Endothelial cell of hepatic sinusoid (primary cell): Measurements from ENCODE around the gene MMAB.

ENCODE experiments used
- in situ Hi-C: cut with HindIII; loops from 2 replicates; pipeline ENCODE4 v1.10.0; 2017; ENCODE audit warnings: low sequenced_read_pairs

MMAB gene

DNA sequence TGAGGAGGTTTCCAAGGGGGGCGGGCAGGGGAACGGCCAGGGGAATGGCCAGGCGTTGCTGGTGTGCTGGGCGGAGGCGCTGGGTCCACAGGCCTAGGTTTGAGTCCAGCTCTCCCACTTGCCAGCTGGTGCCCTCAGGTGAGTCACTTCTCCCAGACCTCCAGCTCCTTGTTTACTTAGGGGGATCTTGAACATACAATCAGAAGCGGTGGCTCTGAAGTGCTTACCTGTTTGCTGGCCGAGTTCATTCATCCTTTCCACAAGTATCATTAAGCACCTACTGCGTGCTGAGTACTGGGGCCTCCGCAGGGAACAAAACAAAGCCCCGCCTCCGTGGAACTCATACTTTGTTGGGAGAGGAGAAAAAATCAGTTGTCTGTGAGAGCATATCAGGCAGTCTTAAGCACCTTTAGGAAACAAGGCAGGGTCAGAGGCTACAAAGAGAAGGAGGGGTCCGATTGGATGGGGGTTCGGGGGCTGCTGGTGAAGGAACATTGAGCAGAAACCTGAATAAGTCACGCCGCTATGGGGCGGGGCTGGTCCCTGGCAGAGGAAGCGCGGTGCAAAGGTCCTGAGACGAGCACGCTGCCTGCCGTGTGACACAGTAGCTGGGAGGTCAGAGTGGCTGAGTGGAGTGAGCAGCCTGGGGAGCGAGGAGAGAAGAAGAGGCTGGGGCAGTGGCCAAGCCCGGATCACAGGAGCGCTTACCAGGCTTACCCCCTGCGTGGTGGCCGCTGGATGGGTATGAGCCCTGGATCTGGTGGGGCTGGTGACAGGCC lies 15.3 kb upstream of the MMAB start:
- in situ Hi-C loops = no loop called here

DNA sequence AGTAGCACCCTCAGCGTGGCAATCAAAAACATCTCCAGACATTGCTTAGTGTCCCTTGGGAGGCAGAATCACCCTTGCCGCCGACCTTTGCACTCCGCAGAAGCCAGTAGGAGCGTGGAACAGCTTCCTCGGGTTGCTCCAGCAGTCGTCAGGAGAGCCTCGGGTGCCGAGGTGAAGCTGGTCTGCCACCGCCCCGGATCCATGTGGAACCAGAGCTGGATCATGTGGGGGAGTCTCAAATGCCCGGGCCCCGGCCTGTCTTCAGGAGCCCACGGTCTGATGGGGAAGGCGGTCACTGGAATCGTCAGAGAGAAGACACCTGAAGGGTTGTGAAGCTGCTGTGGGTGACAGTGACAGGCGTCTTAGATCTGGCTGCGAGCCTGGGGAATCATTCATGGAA lies 14.6 kb upstream of the MMAB start:
- in situ Hi-C loops = no loop called here

DNA sequence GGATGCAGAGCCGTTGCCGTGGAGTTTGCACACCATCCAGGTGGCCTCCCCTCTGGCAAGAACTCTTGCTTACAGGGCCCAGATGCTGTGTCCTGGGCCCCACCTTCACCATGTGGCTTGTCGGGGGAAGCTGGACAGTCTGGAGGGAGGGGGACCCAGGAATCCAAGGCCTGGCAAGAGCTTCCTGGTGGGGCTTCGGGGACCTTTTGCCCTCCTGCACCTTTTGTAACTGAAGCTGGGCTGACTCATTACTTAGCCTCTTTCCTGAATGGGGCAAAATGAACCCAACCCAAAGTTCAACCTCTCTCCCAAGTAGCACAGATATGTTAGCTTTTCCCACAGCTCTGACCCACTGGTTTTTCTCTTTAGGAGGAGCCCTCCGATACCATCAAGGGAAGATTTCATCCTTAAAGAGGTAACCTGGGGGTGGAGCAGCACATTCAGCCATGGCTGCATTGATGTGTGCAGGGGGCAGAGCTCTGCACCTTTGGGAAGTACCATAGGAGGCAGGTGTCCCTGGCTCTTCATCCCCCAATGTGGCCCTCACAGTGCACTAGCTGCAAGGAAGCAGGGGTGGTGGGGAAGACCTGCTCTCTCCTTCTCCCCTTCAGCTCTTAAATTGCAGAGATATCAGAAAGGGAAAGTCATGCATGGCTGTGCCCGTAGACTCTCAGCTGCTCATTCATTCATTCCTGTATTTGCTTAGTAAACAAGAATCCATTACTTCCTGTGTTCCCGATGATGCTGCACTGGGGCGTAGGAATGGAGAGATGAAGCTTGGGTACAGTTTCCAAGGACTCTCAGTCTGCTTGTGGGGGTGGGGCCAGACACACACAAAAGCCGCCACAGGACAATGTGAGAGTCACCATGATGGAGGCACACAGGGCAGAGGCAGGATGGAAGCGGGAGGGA lies 13.3 kb upstream of the MMAB start:
- in situ Hi-C loops = no loop called here

DNA sequence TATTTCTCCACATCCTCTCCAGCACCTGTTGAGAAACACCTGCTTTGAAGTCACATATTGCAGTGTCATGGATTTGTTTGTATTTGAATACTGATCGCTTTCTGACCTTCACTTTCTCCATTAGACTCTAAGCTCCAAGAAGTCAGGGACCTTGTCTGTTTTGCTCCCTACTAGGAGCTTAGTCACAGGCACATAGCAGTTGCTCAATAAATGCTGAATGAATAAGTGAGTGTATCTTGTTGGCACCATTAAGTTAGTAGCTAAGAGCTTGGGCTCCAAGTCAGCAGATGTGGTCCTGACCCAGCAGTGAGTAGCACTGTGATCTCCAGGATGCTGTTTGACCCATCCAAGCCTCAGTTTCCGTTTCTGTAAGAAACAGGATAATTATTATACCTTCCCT lies 10.4 kb upstream of the MMAB start:
- in situ Hi-C loops = no loop called here

DNA sequence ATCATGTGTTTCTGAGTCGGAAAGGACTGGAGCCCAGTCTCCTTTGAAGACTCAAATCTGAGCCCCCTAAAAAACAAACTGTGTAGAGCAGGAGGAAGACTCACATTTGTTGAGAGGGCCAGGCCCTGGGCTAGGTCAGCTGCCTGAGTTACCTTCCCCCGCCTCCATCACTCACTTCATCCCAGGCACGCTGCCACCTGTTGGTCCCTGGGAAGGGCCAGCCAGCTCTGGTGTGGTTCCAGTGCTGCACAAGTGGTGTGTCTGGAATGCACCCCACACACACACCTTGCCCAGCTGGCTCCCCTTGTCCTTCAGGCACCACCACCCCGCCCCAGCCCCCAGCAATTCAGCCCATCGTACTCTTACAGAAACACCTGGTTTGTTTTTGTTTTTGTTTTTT lies 9.3 kb upstream of the MMAB start:
- in situ Hi-C loops = no loop called here

GRCh38 chr12:109581856-109582255 lies 8.6 kb upstream of the MMAB start:
- in situ Hi-C loops = no loop called here

DNA sequence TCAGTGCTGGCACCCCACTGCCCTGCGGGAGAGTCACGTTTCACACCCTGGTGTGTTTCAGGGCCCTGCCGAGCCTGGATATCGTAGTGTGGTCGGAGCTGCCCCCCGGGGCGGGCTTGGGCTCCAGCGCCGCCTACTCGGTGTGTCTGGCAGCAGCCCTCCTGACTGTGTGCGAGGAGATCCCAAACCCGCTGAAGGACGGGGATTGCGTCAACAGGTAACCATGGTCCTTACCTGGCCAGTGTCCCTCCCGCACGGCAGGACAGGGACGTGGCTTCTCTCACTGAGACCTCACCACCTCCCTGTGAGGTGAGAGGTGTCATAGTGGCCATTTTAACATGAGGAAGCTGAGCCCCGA lies 8.0 kb upstream of the MMAB start:
- in situ Hi-C loops = no loop called here

GRCh38 chr12:109580684-109581333 lies 7.5 kb upstream of the MMAB start:
- in situ Hi-C loops = no loop called here

- in situ Hi-C loops = no loop called here
Measured at GRCh38 chr12:109580272-109580671, 7.0 kb upstream of the MMAB start.

DNA sequence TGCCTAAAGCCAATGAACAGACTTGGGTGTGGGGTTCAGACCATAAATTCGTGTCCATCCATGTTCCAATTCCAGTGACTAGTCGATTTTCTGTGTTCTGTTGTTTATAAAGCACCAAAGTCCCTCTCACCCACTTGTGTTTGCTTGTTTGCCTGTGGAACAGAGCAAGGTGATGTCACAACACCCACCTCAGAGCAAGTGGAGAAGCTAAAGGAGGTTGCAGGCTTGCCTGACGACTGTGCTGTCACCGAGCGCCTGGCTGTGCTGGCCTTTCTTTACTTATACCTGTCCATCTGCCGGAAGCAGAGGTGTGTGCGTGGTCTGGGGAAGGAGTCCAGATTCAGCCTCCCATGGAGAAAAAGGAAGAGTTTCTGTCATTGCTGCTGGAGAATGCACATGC lies 6.3 kb upstream of the MMAB start:
- in situ Hi-C loops = no loop called here

DNA sequence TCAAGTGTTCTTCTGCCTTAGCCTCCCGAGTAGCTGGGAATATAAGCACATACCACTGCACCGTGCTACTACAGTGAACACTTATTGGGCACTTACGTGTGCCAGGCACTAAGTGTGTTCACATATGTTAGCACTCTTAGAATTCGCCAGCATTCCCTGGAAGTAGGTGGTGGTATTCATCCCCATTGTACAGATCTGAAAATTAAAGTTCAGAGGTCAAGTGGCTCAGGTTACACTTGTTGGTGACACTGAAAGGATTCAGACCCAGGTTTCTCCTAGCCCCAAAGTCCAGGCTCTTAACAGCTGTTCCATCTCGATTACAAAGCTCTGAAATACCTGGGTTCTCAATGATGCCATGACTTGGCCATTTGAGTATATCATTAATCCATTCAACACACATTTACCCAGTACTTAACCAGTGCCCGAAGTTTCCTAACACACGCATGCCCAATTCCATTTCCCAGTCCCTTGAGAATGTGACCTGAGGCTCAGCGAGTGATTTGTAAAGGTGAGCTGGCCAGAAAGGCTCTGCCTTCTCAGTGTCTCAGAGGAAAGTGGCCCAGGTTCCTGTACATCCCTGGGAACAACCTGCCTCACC lies 5.1 kb upstream of the MMAB start:
- in situ Hi-C loops = no loop called here

DNA sequence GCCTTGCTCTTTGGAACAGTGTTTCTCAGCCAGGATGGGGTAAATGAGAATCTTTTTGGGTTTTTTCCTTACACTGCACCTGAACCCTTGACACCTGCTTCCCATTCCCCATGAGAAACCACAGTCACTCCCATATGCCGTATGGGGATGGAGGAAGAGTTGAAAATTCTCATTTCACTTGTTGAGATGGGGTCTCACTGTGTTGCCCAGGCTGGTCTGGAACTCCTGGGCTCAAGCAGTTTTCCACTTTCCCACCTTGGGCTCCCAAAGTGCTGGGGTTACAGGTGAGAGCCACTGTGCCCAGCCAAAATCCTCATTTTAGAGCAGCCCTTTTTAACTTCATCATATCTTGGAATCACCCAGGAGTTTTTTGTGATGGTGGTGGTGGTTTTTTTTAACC lies 4.0 kb upstream of the MMAB start:
- in situ Hi-C loops = no loop called here

GRCh38 chr12:109575683-109576082 lies 2.4 kb upstream of the MMAB start:
- in situ Hi-C loops = no loop called here

DNA sequence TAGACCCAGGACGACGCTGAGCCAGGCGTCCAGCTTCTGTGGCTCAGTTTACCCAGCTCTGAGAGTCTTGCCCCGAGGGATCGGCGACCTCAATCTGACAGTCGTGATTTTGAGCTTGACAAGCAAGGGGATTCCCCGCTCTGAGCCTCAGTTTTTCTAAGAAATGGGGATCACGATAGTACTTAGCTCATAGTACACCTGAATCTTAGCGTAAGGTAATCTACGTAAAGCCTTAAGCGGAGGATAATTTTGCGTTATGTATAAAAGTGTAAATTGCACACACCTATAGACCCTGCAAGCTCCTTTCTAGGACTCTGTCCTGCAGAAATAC lies 575 bp upstream of the MMAB start:
- in situ Hi-C loops = no loop called here

- in situ Hi-C loops = no loop called here
Measured at GRCh38 chr12:109572506-109572845, 828 bp downstream of the MMAB start.

DNA sequence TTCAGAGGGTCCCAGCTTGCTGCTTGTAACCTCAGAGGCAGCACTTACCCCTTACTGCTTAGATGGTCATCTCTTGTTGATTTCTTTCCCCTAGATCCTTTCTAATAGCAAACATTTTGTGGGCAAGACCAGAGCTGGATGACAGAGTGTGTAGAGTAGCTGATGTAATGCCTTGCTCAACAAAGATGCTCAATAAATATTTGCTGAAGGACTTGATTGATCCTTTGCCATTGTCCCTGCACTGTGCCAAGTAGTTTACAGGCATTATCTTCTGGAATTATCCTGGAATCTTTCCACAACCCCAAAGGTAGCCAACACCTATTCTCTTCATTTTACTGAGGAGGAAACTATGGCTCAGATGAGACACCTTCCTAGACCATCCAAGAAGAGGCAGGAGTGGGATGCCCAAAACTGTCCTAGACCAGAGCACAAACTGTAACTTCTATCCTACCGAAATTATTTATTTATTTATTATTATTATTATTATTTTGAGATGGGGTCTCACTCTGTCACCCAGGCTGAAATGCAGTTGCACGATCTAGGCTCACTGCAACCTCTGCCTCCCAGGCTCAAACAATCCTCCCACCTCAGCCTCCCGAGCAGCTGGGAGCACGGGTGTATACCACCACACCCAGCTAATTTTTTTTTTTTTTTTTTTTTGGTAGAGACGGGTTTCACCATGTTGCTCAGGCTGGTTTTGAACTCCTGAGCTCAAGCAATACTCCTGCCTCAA lies 1.4 kb downstream of the MMAB start:
- in situ Hi-C loops = no loop called here

- in situ Hi-C loops = no loop called here
Measured at GRCh38 chr12:109568486-109568885, 4.8 kb downstream of the MMAB start.

DNA sequence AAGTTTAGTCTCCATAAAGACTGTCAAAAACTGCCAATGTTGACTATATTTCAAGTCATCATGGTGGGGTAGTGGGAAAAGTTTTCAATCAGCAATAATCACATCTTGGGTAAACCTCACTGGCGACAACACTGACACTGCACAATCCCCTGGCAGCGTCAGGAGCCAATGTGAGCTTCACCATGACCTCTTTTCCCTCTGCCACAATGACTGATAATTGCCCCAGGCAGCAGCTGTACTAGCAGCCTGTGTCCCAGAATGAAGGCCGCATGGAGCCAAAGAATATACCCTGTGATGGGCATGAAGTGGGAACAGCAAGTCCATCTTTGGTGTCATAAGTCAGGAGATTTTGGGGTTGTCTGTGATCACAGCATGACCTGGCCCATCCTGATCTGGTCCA lies 5.3 kb downstream of the MMAB start:
- in situ Hi-C loops = no loop called here

DNA sequence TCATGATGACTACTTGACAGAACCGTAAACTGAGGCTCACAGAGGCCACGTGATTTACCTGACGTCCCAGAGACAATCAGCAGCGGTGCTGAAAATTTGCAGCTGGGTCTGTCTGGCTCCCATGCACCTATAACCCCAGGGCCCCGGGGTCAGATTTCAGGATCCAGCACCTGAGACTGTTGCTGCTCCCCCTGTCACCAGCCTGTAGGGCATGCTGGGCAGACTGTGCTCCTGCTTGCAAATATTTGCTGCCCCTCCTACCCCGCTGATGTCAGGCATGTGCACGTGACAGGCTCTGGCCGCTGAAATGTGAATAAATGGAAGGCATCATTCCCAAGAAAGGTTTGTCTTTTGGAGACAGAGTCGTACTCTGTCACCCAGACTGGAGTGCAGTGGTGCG lies 6.0 kb downstream of the MMAB start:
- in situ Hi-C loops = no loop called here

DNA sequence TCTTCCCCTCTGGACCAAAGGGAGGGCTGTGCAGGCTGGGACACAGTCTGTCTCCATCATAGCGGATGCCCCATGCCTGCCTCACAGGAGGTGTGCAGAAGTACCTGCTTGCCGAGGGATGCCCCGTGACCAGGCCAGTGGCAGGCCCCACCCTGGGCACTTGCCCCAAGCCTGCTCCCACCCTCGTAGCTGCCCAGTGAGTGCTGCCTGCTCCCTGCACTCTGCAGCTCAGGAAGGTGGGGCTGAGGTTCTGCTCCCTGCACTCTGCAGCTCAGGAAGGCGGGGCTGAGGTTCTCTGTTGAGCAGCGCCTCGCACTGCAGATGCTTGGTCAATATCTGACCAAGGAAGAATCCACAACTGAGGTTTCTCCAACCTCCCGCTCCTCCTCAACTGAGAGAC lies 6.9 kb downstream of the MMAB start:
- in situ Hi-C loops = no loop called here
